Right ventricle myocardium superior (tissue), 1 donor: Measurements from ENCODE around the gene ADAMTS4. TPM values are rescaled to one million over a fixed set of nuclear protein-coding genes. Genes with fewer than 3 reads are reported as not detected.
A peak's percentile ranks its signal among the peaks of the same experiment; 100 is the strongest.

Experiments
- ATAC-seq: fragments of 200-7000 bp; cut with Tn5 transposase; one replicate; pipeline ENCODE4 v1.9.1; 2020; ENCODE audit warnings: mild to moderate bottlenecking; ENCODE audit not compliant: poor library complexity
- DNase-seq: peaks from one replicate; pipeline ENCODE4 v3.0.0-alpha.2; 2020
- intact Hi-C: fragments of 100-400 bp; cut with DNase I; formaldehyde crosslinking; loops from one replicate; pipeline ENCODE4 v1.11.2; 2022
- total RNA-seq: library from RNA; stranded (reverse); fragmentation: NEBNext Ultra II Directional; extraction: Animal tissue kit (Norgen Biotek cat#: 25700); gene quantifications from one replicate; pipeline ENCODE4 v1.2.1, GENCODE V29; 2021
- donor health status: DM: no; HTN: yes; CAD: no; lungs with severe emphysema.

ADAMTS4 gene
- total RNA-seq, 1 donor from 2014 or later, result 7.0 TPM

DNA sequence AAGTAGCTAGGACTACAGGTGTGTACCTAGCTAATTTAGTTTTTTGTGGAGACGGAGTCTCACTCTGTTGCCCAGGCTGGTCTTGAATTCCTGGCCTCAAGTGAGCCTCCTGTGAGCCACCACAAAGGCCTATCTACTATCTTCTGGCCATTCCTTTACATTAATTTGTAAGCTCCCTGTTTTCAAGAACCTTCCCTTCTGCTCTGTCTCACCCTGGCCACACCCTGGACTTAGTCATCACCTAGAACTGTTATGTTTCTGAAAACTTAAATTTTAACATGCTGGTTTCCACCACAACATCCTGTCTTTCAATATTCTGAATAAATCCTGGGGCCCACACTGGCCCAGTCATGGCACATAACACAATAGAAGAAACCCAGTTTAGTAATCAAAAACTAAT lies 16.6 kb downstream of the ADAMTS4 start:
- no peak for DNase-seq

GRCh38 chr1:161180639-161181038 lies 18.2 kb downstream of the ADAMTS4 start:
- ATAC-seq (no peak), DNase-seq (no peak)
- intact Hi-C loops, result no loop called here

More for the DNA sequence above, 16.6 kb downstream of the ADAMTS4 start:
- intact Hi-C loops, result no loop called here
- ATAC-seq, result no peak

DNA sequence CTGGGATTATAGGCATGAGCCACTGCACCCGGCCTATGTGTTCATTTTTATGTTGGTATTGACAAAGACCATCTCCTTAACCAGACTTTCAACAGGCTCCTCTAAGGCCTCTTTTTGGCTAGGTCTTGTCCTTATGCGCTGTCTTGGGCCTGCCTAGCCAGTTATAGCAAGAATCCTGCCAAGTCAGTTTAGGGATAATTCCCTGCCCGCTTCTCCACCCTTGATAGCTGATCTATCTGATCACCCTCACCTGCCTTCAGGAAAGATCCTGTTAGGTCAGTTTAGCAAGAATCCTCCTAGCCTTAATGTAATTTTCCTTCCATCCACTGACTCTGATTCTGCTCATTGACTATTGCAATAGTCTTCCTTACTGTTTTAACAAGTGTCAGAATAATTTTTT lies 19.2 kb downstream of the ADAMTS4 start:
- no peak for ATAC-seq
- intact Hi-C loops, result no loop called here
- no peak for DNase-seq

DNA sequence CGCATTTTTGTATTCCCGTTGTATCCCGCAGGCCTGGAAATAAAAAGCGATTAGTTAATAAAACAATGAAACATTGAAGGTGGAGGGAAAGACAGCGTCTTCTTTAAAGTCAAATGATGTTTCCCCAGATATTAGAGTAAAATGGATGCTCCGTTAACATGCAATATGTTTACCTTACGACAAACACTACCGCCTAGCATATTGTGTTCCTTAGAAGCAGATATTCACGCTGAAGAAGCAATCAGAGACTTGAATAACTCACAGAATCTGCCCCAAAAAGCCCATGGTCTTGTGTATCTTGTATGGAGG lies 21.0 kb downstream of the ADAMTS4 start:
- ATAC-seq (no peak), DNase-seq (no peak)
- intact Hi-C loops, result no loop called here

- peak; percentile 95 for DNase-seq
- ATAC-seq, result peak; percentile 97
- intact Hi-C loops, result no loop called here
Observed at GRCh38 chr1:161177112-161177935, 21.5 kb downstream of the ADAMTS4 start, which contains the start of gene B4GALT3. Gene B4GALT3, minus strand, starts transcription at chr1:161177507. Its CDS starts 1,447 bp downstream, at chr1:161176060.

GRCh38 chr1:161176468-161177111 lies 22.3 kb downstream of the ADAMTS4 start:
- ATAC-seq, result peak; percentile 1
- DNase-seq, result no peak
- intact Hi-C loops, result no loop called here

DNA sequence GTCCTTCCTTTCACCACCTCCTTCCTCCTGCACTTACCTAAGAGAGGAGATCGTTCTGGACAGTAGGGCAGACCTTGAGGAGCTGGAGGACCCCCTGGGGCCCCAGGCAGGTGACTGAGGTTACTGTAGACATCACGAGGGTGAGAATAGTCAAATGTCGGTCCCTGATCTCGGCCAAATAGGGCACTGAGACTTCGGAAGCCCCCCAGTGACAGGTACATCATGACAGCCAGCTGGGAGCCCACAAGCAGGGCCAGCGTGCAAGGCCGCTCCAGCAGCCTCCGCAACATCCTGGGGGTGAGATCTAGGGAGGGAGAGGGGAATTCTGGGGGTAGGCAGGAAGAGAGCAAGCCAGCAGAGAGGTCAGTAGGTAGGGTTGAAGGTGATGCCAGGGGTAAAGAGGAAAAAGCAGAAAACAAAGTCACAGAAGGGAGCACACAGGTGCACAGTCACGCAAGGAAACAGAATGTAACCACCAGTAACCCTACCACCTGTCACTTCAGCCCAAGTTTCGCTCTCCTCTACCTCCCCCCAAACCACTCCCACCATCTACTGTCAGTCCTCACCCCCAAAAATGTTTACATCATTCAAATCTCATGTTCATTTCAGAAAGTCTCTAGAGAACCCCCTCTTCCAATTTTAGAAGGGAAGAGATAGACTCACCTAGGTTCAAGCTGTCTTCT lies 22.9 kb downstream of the ADAMTS4 start:
- intact Hi-C loops, result no loop called here
- DNase-seq (no peak), ATAC-seq (no peak)

DNA sequence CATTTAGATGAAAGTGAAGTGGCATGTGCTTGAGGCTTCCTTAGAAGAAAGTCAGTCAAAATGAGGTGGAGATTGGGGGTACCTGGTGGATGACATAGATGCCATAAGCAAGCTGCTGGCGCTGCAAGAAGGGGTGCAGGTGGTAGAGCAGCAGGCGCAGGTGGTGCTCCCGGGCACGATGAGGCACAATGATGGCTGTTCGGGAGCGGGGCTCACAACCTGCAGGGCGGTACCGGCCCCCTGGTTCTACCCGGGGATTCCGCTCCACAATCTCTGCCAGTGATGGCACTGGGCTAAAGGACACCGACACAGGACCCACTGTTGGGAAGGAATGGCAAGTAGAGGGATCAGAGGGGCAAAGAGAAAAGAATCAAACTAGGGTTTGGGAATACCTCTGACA lies 23.9 kb downstream of the ADAMTS4 start:
- ATAC-seq (no peak), DNase-seq (no peak)
- intact Hi-C loops, result no loop called here

DNA sequence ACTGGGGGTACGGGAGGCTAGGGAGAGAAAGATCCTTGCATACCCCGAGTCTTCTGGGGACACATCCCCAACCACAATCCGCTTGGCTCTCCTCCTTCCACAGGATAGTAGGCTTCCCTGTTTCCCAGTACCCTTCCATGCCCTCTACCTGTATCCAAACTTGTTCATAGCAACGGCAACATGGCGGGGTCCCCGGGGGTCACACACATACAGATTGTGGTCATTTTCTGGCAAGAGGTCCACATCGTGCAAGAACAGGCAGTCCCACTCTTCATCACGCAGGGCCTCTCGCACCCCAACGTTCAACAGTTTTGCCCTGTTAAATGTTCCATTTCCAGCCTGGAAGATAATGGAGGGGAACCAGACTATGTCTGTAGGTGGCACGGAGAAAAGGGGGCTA lies 25.1 kb downstream of the ADAMTS4 start:
- ATAC-seq, result no peak
- intact Hi-C loops, result no loop called here
- no peak for DNase-seq

- intact Hi-C loops, result no loop called here
- ATAC-seq (no peak), DNase-seq (no peak)
Observed at GRCh38 chr1:161172776-161173376, 26.0 kb downstream of the ADAMTS4 start.

- ATAC-seq (no peak), DNase-seq (no peak)
- intact Hi-C loops, result no loop called here
Observed at GRCh38 chr1:161172349-161172748, 26.5 kb downstream of the ADAMTS4 start.

GRCh38 chr1:161171696-161172095 lies 27.2 kb downstream of the ADAMTS4 start:
- intact Hi-C loops, result no loop called here
- DNase-seq (no peak), ATAC-seq (no peak)

DNA sequence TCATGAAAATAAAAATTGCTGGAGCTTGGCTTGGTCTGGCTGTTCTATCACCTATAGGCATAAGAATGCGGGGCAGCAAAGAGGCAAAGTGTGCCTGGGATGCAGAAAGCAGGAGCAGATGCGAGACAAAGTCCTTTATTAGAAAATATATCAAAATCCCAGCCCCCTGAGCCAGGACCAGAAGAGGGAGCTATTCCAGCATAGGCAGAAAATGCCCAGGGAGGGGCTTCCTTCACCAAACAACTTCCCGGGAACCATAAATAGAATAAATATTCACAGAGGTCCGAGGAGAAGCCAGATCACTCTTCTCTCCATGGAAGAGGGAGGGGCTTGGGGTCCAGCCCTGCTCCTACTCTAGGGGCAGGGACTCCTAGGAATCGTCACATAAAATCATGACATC lies 27.7 kb downstream of the ADAMTS4 start:
- DNase-seq (no peak), ATAC-seq (no peak)
- intact Hi-C loops, result no loop called here

DNA sequence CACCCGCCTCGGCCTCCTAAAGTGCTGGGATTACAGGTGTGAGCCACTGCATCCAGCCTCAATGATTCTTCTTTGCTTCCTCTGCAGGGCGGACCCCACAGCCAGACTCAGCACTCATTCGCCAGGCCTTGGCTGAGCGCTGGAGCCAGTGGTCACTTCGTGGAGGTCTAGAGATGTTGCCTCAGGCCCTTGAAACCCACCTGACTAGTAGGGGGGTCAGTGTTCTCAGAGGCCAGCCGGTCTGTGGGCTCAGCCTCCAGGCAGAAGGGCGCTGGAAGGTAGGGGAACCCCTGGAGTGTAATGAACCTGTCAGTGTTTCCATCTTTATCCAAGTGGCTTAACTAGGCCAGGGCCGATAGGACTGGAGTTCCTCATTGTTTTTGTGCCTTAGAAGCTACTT lies 29.9 kb downstream of the ADAMTS4 start:
- intact Hi-C loops, result no loop called here
- ATAC-seq (no peak), DNase-seq (no peak)

DNA sequence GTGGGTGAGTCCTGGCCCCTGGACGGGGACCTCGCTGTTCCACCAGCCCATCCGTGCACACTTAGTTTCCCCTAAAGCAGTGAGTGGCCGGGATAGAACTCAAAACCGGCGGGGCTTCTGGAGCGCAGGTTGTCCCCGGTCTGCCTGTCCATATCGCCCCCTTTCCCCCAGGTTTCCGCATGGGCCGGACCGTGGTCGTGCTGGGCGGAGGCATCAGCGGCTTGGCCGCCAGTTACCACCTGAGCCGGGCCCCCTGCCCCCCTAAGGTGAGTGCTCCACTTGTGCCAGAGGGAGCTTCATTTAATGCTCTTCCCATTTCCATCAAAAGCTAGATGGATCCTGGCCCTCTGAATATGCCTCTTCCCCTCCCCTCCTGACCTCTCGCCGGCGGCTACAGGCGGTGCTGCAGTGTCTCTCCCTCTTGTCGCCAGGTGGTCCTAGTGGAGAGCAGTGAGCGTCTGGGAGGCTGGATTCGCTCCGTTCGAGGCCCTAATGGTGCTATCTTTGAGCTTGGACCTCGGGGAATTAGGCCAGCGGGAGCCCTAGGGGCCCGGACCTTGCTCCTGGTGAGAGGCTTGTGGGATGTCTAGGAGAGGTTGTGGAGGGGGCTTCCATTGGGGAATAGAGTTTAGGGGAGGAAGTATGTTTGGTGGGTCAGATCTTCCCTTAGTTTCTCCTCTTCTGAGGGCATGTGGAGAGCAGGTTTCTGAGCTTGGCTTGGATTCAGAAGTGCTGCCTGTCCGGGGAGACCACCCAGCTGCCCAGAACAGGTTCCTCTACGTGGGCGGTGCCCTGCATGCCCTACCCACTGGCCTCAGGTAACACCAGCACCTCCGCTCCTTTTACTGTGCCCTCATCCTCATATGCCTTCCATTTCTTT lies 31.9 kb downstream of the ADAMTS4 start:
- intact Hi-C loops, result no loop called here

DNA sequence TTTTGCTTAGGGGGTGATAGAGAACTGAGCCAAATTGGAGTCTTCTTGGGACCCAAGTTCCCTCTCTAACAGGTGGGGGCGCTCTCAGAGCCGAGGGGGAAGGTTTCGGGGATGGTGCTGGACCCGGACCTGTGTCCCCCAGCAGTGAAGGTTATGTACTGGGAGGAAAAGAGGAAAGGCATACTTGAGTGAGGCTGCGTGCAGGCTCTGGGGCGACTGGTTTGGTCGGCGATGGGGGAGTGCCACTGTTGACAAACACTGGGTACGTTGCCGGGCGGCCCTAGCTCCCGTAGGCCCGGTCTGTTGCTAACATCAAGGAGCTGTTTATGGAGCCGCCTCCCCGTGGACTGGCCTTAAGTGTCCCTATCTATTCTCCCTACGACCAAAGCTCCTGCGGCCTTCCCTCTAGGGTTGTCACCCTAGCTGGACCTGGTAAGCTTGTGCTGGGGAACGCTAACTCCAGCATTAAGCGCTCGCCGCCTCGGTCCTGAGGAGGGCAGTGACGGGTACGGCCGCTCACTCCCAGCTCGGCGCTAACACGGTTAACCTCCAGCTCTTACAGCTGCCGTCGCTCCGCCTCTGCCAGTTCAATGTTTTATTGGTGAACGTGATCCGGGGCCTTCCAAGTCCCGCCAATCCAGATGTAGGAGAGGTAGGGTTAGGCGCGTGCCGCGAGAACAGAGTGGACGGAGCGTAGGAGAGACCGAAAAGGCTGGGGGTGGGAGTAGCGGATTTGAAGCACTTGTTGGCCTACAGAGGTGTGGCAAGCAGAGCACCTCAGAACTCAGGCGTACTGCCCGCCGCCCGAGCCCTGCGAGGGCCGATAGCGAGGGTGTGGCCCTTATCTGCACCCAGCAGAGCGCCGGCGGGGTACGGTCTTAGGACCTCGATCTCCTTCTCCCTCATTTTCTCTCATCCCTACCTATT lies 32.8 kb downstream of the ADAMTS4 start, which contains the start of gene PPOX:
TSS of gene PPOX (plus strand) at position 685 of the 927 bp plus-strand sequence. CDS start 422 bp downstream, outside the sequence.
- peak; percentile 96 for ATAC-seq
- DNase-seq, result peak; percentile 97
- intact Hi-C loops, result no loop called here

More for the DNA sequence above, 31.9 kb downstream of the ADAMTS4 start:
- no peak for DNase-seq
- ATAC-seq, result peak; percentile 0

GRCh38 chr1:161164901-161165610 lies 33.8 kb downstream of the ADAMTS4 start:
- intact Hi-C loops, result no loop called here
- no peak for ATAC-seq
- DNase-seq, result no peak
